ENCODE results near the gene GMIP.
"Not testable (repeated sequence)": the region's sequence is repeated elsewhere in the genome, so short reads cannot be mapped to it uniquely, and the experiment has no call there.

GMIP gene

DNA sequence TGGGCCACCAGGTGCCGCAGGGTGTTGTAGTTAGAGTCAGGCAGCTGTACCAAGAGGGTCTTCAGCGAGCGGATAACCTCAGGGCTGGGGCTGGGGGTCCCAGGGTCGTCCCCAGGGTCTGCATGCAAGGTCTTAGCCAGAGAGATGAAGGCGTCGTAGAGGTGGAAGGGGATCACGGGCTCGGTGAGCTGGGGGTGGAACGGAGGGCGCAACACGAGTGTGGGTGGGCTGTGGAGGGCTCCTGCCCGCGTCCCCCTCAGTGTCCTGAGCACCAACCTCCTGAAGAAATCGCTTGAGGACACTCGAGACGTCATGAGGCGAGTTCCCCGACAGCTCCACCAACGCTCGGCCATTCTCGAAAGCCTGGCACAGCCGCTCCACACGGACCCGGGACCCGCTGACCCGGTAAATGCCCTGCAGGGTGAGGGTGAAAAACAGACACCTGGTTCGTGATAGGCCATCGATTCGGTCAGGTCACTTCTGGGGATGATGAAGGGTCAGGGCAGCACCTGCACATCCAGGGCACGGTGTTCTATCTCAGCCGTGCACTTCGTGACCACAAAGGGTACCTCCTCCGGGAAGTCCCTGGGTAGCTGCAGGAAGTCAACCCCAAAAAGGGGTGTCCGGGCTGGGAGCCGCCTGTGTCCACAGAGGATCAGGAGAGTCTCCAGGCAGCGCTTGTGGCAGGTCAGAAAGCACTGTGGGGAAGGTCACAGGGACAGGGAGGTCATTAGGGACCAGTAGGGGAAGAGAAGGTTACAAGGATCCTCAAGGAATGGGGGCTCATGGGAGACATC is 8.7 kb downstream of the GMIP start:
- no peak for DNase-seq

DNA sequence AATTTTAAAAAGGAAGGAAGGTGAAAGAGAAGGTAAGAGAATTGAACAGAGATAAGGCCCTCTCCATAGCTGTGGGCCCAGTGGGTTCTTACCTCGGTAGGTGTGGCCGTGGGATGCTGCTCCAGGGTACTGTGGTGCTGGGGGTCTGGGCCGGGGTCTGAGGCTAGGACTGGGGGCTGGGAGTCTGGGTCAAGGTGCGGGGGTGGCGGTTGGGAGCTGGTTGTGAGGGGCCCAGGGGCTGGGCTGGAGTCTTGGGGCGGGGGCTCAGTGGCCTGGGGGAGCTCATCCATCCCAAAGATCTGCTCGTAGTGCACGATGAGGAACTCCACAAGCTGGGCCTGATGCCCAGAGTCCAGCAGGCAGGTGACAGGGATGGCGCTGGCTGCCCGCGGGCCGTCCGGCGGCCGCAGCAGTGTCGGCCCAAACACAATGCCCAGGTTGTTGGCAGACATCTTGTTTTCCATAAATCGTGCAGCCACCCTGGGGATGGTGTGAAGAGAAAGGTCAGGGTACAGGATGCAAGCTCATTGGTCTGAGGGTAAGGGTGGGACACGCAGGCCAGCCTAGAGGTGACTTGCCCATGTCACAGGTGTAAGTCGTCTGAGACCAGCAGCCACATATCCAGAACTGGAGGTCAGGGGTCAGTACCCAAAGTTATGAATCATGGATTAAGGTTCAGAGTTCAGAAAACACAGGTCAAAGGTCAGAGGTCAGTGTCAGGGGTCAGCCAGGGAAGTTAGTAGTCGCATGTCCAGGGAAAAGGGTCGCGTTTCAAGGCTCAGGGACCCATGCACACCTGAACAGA is 9.5 kb downstream of the GMIP start:
- no peak for DNase-seq

DNA sequence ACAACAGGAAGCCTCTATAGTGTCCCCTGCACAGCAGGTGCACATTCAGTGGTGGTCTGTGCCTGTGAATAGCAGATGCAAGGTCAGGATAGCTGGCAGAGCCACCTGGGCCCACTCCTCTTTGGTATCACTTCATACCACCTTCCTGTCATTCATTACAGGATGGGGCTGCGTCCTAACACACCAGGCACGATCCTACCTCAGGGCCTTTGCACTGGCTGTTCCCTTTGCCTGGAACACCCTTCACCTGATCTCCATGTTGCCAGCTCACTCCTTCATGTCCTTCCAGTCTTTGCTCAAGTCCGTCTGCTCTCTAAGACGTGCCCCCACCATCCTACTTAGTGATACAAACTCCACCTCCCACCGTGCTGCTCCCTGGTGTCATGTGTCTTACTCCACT is 10.8 kb downstream of the GMIP start:
- DNase-seq, result no peak

DNA sequence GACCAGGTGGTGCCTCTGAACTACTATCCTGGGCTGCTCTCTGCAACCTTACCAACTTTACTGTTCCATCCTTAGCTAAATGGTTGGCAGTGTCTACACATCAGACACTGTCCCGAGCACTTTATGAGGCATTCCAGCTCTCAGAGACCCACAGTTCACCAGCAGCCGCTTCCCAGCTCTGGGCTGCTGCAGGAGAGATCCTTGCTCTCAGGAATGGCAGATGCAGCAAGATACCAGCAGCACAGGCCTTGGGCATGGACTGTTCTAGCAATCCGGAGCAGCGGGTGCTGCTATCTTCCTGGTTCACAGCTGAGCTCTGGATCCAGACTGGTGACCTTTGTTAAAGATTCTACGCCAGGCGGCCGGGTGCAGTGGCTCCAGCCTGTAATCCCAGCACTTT is 12.1 kb downstream of the GMIP start:
- no peak for DNase-seq

DNA sequence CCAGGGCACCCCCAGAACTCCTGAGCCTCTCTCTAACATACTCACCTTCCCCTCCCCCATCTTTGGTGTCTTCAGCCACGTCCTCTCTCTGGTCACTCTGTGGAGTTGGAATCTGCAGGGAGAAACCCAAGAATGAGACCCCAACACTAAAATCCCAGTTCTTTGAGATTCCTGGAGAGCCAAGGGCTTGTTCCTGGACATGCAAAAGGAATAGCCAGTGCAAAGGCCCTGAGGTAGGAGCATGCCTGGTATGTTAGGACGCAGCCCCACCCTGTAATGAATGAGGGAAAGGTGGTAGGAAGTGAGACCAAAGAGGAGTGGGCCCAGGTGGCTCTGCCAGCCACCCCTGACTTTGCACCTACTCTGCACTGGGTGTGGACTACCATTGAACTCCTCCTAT is 13.0 kb downstream of the GMIP start:
- DNase-seq, result no peak

DNA sequence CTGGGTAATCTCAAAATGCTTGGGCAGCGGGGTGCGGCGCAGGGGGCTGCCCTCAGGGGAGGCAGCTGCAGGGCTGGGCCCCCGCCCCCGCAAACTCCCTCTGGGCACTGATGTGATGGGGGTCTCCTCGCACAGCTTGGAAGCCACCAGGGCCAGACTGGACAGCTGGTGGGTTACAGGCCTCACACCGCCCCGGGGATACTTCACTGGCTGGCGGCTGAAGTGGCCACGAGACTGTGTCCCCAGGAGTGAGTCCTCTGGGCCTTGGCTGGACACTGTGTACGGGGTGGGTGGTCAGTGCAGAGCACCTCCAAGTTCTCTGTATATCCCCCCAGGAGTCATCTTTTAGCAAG is 13.4 kb downstream of the GMIP start:
- no peak for DNase-seq

DNA sequence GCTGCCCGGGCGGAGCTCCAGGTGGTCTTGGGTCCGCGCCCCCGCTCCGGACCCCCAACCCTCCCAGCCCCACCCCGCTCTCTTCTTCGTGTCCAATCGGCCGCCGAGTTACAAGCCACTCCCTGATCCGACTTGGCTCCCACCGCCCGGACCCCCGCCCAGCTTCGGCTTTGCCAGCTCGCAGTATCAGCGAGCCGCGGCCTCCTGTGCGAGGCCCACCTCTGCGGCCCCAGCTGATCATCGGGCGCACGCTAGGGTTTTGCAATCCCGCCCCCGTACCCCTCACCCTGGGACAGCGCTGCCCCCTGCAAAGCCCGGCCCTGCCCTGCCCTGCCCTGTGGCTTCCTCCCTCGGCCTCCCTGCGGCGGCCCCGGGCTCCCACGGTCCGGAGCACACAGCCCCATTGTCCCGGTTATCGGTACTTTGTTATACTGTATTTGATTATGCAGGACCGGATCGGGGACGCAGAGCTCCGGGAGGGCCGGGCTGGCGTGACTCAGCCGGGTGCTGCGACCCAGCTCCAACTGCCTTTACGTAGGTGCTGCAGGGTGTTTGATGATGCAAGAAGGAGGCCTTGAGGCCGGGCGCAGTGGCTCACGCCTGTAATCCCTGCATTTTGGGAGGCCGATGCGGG is 14.8 kb downstream of the GMIP start:
- DNase-seq, result peak; percentile 65

DNA sequence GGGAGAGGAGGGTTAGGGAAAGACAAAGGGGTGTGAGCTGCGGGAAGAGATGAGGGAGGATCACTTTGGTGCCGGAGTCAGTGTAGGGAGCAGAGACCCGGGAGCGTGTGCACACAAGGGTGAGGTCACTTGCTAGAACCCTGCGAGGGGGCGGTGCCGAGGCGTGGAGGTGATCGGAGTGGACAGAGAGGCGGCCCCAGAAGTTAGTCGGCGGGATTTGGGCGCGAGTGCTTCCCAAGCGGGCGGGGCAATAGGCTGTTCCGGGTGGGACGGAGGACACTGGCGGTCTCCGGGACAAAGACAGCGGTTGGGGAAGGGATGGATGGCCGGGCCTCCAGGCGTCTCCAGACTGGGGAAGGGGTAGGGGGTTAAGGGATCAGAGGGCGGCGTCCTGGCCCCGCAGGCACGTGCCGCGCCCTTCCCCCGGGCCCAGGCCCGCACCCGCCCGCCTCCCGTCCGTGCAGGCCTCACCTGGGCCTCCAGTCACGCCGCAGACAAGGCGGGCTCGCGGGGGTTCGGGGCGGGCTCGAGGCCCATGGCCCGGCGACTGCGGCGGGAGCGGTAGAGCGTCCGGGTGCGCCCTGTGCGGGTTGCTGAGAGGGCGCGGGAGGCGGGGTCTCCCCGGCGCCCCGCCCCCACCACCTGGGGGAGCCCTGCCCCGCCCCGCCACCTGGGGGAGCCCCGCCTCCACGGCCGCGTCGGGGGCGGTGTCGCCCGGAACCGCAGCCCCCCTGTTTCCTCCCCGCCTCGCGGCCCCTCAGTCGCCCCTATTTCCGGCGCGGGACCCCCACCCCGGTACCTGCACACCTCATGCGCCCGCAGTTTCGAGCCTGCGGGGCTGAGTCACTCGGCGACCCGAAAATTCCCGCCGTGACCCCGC is 15.6 kb downstream of the GMIP start, which contains the start of gene LPAR2:
Gene LPAR2 (minus strand): TSS at position 600 of the 880 bp plus-strand sequence. CDS start 945 bp downstream, outside the sequence.
- peak; percentile 74 for DNase-seq

DNA sequence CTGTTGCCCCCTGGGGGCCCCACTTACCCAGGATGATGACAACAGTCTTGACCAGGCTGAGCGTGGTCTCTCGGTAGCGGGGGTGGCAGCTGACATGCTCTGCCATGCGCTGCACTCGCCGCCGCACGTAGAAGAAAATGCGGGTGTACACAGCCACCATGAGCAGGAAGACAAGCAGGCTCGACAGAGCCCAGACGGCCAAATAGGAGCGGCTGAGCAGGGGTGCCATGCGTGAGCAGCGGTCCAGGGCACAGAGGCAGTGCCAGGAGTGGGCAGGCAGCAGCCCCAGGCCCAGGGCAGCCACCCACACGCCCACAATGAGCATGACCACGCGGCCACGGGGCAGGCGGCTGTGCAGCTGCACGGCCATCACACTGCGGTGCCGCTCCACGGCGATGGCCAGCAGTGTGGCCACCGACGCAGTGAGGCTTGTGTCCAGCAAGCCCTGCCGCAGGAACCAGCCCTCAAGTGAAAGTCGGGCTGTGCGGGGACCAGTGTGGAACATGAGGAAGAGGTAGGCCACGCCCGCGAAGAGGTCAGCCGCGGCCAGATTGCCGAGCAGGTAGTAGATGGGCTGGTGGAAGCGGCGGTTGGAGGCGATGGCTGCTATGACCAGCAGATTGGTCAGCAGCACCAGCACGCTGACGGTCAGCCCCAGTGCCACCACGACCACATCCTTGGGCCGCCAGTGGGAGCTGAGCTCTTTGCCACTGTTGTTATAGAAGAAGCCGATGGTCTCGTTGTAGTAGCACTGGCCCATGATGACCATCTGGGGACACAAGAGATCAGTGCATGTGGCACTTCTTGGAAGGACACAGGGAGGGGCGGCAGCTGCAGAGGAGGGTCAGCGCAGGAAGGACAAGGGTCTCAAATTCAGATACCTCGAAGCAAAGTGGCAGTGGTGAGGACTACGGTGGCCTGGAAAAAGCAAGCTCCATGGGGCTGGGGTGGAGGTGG is 16.7 kb downstream of the GMIP start:
- no peak for DNase-seq

DNA sequence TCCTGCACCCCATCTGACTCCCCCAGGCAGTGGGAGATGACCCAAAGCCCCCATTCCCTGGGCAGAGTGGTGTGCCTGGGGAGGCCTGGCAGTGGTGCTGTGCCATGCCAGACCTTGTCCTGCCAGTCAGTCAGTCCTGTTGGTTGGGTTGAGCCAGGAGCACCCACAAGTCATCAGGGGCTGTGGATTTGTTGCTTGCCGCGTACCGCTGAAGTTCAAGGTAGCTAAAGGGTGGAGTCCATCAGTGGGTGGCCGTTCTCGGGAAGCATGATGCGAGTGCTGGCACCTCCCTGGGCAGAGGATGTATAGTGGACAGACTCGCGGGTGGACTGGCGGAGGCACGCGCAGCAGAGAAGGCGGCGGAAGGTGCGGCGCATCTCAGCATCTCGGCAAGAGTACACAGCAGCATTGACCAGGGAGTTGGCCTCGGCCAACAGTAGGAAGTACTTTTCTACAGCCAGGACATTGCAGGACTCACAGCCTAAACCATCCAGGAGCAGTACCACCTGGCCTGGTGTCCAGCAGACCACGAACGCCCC is 19.4 kb downstream of the GMIP start:
- DNase-seq, result no peak

DNA sequence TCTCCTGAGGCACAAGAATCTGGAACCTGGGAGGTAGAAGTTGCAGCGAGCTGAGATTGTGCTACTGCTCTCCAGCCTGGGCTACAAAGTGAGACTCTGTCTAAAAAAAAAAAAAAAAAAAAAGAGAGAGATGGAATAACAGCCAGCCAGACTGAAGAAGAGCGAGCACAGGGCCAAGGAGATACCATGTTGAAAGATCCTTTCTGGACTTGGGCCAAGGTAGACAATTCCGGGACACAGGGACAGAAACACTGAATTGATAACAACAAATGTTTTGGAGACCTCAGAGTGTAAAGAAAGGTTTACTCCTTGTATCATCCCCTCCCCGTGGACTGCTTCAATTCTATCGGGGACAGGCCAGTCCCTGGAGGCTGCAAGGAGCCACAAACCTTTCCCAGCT is 20.1 kb downstream of the GMIP start:
- DNase-seq, result no peak

DNA sequence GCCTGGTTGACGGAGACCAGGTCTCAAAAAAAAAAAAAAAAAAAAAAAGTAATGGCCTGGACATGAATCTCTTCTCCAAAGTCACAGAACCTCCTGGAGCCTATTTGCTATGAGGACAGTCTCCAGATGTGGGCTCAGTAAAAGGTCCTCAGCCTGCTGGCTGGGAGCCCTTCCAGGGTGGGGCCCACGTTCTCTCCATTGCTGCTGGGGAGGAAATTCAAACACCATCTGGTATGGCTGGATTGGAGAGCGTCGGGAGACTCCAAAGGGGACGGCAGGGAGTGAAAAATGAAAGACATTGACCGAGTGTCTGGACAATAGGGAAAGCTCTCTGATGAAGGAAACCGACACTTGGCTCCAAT is 23.6 kb downstream of the GMIP start:
- no peak for DNase-seq

DNA sequence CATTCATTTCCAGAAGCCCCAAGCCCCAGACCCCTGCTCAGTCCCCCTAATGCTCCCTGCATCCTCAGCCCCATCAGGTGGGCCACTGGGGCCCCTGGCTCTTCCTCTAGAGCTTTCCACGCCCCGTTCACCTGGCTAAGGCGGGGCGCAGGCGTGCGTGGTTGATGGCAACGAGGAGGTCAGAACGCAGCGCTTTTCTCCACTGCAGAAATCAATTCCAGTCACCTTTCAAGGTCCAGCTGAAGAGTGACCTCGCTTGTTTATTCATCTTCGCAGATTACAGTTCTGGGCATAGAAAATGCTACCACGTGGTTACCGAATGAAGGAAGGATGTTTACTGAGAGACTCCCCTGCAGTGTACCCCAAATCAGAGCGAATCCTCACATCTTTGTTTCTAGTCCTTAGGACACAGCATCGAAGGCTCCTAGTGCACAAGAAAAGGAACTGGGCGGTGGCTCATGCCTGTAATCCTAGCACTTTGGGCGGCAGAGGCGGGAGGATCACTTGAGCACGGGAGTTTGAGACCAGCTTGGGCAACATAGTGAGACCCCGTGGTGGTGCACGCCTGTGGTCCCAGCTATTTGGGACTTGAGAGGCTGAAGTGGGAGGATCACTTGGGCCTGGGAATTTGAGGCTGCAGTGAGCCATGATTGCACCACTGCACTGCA is 24.1 kb downstream of the GMIP start:
- DNase-seq, result no peak

DNA sequence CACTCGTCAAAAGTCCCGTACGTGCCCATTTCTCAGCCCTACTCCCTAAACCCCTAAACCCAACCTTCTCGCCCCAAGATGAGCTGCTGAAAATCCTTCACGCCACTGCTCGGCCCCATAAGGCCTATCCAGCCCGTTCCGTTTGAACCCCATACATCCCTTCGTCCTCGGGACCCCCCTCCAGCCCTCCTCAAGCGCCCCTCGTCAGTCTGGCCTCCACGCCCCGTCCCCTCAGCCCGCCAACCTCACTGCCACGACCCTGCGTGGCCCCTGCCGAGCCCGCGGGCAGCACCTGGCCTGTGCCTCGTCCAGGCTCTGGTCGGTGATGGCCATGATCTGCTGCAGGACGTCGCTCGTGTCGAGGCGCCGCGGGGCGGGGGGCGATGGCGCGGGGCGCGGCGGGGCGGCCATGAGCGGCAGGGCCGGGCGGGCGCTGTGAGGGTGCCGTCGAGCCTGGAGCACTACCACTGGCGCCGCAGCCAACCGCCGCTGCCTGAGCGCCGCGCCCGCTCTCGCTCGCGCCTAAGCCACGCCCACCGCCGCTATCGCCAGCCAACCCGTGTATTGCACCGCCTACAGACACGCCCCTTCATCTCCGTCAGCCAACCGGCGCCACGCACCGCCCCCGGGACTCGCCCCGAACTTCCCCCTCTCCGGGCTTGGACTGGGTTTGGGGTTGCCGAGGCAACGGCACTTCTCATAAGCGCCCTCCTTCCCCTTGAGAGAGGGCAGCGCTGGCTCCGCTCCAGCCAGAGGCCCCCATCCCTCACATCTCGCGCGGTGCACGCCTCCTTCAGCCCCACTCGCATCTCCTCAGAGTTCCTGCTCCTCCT is 25.0 kb downstream of the GMIP start, which contains the start of gene PBX4:
Gene PBX4 (minus strand): TSS at position 469 of the 833 bp plus-strand sequence. CDS start 58 bp downstream, at position 411.
- peak; percentile 100 for DNase-seq

DNA sequence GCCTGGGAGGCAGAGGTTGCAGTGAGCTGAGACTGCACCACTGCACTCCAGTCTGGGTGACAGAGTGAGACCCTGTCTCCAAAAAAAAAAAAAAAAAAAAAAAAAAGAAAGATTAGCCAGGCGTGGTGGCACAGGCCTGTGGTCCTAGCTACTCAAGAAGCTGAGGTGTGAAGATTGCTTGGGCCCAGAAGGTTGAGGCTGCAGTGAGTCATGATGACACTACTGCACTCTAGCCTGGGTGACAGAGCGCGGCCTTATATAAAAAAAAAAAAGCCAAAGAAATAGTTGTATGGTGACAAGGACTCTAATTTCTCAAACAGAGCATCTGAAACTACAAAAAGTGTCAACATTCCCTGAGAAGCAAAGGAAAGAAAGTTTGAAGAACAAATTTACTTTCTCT is 28.4 kb downstream of the GMIP start:
- DNase-seq, result peak; percentile 51

DNA sequence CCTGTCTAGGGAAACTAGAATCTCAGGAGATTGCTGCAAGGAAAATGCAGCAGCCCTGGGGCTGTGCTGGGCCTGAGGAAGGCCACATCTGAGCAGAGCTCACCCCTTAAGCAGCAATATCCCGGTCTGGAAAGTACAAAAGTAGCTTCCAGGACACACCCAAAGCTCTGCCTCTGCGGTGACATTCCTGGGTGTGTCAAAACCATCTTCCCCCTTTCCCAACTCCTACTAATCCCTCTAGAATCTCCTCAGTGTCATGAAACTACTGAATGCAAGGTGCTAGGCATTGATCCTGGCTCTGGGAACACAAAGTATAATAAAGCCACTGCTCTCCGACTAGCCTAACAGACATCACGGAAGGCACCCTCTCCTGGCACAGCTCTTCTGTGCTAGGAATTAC is 30.0 kb downstream of the GMIP start:
- DNase-seq, result no peak

DNA sequence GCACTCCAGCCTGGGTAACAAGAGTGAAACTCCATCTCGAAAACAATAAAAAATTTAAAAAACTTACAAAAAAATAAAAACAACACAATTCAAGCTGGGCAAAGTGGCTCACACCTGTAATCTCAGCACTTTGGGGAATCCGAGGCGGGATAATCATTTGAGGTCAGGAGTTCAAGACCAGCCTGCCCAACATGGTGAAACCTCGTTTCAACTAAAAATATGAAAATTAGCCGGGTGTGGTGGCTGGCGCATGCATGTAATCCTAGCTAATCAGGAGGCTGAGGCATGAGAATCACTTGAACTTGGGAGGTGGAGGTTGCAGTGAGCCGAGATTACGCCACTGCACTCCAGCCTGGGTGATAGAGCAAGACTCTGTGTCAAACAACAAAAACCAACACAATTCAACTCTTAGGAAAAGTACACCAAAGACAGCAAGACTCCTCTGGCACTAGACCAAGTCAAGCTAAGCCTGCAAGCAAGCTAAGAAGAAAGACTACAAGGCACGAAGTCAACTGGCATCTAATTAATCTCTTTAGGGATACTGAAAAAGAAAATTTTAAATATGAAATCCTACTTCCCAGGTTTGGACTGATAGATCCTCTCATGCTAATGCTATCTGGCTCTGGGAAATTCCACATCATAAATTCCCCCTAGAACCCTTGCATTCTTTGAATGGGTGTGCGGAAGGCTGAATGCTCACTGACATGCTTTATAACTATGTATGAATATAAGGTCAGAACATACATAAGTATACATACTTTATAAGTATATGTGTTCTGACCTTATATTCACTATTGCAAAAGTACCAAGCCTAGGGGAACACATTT is 32.9 kb downstream of the GMIP start:
- DNase-seq, result no peak

DNA sequence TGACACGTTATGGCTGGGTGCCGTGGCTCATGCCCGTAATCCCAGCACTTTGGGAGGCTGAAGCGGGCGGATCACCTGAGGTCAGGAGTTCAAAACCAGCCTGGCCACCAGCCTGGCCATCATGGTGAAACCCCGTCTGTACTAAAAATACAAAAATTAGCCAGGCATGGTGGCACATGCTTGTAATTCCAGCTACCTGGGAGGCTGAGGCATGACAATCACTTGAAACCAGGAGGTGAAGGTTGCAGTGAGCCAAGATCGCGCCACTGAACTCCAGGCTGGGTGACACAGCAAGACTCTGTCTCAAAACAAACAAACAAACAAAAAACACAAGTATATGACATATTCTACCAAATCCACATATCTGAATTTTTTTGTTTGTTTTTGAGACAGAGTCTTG is 36.8 kb downstream of the GMIP start:
- not testable (repeated sequence) for DNase-seq

DNA sequence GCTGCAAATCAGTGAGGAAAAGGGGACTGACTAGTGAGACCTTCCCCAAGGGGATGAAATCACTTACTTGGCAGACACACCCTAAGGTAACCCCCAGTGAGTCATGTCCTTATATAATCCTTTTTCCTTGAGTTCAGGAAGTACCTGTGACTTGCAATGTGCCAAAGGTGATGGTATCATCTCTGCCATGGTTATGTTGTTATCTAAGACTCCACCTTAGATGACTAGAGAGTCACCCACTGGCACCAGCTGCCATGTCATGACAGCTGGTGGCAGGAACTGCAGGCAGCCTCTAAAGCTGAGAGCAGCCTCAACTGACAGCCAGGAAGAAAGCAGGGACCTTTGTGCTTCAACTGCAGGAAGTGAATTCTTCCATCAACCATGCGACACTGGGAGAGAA is 37.4 kb downstream of the GMIP start:
- peak; percentile 41 for DNase-seq
